SHP77 treated with DMSO at 0.1 percent for 48 hours (cell line): Measurements from ENCODE around the gene LRBA.

Experiments
- DNase-seq: peaks from one replicate; lab custom pipeline; 2025; lab: John Stamatoyannopoulos, UW

The LRBA gene

DNA sequence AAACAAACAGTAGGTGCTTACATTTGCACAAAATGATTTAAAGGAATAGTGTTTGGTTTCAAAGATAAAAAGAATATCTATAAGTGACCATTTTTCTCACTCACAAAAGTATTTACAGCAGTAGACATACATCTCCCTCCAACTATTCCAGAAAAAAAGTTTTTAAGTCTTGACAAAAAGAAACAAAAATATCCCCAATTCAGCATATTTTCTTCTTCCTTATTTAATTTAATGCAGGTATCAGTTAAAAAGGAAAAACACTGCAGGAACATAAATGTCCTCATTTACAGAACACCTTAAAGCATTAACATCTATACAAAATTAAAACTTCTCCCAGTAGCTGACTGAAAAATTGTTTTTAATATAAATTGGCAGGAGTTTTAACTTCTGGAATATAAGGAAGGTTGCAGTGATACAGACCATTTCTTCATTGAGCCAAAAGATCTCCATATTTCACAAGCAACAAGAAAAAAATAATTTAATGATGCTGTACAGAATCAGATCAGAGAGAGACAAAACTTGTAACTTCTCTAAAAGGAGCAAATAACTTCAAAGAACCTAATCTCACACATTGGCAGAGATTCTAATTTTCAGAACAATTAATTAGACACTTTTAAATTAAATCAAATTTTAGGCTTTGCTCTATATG, 428.8 kb downstream of the LRBA start:
- no peak for DNase-seq

DNA sequence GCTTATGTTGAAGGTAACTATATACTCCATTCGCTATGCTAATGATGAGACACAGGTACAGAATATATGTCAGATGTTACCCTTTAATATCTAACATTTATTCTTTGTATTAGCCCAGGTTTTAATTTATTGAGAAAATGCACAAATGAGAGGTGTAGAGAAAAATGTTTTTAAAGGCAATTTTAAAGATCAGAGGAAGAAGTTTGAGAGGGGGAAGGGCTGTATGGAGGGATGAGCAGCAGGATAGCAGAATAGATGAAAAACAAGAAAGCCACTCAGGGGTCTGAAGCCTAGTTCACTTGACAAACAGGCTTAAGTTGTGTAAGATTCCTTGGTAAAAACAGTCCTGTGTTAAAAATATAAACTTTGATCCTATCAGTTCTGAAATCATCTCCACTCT, 429.5 kb downstream of the LRBA start:
- DNase-seq = no peak

DNA sequence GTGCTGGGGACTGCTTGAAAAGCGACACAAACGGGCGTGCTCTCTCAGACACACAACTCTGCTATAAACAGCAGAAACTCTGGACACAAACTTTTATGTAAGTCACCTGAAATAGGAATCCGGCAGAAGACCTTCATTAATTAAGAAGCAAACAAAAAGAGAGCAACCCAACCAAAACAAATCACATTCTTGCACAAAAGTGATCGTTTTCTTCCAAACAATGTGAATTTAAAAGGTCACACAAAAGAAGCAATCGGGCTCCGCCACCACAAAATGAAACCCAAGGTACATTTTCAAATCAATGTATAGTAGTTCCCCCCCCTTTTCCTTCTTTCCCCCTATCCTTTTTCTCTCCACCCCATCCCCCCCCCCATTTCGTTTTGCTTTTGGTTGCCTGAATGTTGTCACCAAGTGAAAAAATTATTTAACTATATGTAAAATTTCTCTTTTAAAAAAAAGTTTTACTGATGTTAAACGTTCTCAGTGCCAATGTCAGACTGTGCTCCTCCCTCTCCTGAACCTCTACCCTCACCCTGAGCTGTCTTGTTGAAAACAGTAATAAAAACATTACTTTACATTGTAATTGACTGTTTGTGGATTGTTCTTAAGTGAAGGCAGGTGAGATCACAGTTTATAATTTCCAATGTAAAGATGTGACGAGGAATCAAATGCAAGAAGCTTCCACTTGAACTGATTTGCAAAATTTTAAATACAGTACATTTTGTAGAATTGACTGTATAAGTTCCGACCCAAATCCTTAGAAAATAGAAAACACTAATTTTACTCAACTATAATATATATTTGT, 430.8 kb downstream of the LRBA start:
- DNase-seq = no peak

DNA sequence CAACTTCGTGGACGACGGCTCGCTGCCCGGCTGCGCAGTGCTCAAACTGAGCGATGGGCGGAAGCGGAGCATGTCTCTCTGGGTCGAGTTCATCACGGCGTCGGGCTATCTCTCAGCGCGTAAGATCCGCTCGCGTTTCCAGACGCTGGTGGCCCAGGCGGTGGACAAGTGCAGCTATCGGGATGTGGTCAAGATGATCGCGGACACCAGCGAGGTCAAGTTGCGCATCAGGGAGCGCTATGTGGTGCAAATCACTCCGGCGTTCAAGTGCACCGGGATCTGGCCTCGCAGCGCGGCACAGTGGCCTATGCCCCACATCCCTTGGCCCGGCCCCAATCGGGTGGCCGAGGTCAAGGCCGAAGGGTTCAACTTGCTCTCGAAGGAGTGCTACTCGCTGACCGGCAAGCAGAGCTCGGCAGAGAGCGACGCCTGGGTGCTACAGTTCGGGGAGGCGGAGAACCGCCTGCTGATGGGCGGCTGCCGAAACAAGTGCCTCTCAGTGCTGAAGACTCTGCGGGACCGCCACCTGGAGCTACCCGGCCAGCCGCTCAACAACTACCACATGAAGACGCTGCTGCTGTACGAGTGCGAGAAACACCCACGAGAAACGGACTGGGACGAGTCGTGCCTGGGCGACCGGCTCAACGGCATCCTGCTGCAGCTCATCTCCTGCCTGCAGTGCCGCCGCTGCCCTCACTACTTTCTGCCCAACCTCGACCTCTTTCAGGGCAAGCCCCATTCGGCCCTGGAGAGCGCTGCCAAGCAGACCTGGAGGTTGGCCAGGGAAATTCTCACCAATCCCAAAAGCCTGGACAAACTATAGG, 431.6 kb downstream of the LRBA start:
- DNase-seq = no peak

DNA sequence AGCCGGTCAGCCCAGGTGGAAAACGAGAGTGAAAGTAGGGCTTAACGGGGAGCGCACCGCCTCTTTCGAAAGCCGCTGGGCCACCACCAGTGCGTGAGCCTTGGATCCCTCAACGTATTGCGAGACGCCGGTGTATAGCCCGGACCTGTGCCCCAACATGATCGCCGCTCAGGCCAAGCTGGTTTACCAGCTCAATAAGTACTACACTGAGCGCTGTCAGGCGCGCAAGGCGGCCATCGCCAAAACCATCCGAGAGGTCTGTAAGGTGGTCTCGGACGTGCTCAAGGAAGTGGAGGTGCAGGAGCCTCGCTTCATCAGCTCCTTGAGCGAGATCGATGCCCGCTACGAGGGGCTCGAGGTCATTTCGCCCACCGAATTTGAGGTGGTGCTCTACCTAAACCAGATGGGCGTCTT, 432.2 kb downstream of the LRBA start:
- no peak for DNase-seq

DNA sequence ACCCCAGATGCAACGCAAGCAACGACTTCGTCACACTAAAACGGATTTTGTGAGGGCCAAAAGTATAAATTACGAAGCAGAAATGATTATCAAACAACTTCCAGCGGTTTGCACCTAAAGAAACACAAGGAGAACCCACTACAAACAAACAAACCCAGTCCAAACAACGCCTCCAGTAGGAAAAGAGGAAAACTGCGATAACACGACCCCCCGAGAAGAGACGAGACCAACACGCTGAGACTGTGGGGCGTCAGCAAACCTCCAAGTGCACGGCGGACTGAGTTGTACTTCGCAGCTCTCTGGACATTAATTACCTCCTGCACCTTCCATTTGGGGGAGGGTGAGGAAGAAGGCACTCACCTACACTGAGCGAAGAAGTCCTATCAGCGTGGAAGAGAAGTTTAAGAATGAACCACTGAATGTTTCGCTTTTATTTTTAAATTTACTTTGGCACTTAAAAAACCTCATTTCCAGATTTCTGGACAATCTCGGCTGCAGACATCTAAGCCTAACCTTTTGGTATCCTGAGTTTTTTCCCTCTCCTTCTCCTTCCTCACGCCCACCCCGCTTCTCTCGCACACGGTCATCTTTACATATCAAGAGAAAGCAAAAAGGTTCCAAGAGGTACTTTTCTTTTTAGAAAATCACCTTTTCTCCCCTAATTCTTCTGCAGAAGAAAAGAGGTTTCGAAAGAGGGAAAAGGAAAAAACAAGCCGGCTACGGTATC, 432.8 kb downstream of the LRBA start, which contains the start of gene MAB21L2:
TSS of gene MAB21L2 (plus strand) at position 6 of the 727 bp plus-strand sequence. CDS start 879 bp downstream, outside the sequence.
- DNase-seq = no peak

DNA sequence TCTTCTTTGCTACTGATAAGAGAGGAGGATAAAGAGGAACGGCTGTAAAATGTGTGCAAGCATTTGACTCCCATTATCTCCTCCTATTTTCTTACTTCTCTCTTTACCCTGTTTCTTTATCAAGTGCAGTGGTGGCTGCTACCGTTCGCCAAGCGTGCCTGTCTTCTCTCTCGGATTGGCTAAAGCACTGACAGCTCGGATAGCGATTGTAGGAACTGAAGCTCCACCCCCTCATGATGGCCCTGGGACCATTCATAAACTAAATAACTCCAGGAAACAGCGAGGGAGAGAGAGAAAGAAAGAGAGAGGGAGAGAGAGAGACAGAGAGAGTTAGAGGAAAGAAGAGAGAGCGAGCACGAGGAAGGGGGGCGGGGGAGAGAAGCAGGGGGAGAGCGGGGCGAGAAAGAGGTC, 433.4 kb downstream of the LRBA start:
- DNase-seq = no peak

DNA sequence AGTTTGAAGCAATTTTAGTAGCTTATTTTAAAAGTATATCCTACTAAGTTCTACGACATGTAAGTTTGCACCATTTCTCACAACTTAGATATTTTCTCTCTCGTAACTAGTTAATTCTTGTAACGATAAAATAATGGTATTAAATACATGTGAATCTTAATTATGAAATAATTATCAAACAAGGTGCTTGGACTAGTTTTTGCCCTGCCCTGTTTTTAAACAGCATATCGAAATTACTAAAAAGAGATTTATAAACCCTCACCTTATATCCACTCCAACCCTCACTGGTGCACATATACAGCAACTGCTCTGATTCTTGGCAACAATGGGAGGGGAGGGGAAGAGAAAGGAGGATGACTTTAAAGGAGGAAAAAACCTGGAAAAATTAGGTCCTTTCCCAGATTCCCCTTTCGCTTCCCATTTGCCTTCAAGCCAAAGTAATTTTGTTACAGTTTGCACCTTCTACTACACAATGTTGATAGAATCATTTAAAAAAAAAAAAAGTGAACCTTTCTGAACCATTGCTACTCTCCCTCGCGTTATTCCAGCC, 434.0 kb downstream of the LRBA start:
- no peak for DNase-seq

DNA sequence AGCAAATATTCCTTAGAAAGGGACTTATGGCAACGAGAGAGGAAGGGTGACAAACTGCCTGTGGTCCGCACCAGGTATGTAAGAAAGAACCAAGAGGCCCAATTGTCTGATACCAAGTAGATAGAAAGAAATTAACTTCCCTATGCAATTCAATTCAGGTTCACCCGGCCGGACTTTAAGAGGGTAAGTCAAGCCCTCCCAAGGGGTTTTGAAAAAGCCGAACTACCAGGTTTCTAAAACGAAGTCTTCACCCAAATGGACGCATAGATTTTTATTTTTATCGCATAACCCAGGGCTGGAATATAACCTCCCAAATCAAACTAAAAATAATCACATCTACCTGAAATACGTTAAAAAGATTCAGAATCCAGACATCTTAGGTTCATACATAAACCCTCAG, 434.8 kb downstream of the LRBA start:
- DNase-seq = no peak

DNA sequence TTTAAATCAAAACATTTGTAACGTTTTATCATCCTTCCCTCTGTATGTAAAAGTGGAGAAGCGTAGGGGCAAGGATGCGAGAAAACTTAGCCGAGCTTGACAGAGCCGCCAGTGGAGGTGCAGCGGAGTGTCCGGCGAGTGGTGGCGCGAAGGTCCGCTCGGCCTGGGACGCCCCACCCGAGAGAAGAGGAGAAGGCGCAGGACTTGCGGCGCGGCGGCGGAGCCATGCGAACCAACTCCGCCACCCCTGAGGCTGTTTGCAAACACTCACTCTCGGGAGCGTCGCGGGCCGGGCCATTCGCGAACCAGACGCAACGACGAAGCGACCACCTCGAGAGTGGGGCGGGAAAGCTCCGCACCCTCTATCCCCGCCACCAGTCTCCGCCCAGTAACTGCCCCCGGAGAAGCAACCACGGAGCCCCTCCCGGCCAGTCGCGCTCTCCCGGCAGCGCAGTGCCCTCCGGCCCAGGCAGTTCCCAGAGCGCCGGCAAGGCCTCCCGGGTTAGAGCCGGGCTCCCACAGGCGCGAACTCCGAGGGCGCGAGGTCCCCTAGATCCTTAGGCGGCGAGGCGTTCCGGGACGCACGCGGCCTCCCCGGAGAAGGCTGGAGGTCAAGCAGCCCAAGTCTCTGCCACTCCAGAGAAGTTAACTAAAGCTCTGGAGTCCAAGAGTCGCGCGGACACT, 435.4 kb downstream of the LRBA start:
- DNase-seq = no peak

DNA sequence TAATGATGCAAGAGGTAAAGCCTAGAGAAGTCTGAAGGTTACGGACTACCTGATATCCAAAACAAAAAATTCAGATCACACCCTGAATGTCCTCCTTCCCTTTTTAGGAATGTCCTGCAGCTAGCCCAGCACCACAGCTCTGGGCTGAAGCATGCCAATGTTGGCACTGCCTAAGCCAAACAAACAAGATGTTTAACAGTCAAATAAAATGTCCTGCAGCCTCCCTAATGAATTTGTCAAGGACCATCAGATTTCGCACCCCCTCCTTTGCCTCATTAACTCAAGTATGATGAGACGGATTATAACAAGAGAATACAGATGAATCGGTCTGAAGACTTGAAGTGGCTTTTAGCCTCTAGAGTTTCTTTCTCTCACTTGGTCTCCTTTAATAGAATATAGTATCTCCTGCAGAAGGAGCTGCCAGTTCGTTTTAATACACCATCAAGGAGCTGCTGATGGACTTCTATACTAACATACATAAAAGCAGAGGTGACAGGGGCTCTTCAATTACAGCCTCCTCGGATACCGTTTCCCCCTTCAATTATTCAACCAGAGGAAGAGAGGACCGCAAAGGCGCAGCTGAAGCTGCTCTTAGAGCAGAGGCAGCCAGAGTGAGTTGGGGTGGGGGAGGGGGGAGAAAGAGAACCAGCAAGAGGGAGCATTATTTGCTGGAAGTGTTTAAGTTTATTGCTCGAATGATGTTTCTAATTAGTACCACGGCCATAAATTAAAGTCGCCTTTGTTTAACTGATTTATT, 436.2 kb downstream of the LRBA start:
- no peak for DNase-seq

DNA sequence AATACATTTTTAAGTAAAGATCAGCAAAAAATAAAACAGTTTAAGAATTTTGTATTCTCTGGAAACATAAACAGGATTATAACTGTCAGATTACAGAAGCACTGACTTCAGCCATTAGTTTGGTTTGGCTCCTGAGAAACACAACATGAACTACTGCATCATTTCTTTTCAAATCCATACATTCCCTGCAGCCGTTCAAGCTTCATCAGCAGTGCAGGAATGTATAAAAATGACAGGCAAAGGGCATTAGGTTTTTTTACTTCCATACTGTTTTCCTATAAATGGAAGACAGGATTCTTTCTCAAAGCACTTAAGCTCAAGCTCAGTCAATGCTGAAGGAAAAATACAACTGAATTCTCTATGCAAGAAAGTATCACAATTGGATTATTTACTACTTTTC, 437.3 kb downstream of the LRBA start:
- DNase-seq = no peak

DNA sequence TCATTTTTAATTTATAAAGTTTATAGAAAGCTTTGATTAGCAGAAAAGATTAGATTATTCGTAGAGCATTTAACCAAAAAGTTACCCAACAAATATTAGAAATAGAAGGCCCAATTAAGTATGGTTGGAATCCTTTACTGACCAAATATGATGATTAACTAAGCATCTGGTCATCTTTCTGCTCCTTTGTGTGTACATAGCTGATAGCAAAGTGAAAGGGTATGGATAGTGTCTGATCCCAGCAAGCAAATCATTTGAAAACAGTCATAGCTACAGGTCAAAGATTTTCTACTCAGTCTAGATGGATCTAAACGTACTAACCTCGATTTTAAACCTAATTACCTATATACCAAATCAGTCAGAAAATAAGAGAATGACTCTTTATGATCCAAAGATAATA, 440.4 kb downstream of the LRBA start:
- no peak for DNase-seq

DNA sequence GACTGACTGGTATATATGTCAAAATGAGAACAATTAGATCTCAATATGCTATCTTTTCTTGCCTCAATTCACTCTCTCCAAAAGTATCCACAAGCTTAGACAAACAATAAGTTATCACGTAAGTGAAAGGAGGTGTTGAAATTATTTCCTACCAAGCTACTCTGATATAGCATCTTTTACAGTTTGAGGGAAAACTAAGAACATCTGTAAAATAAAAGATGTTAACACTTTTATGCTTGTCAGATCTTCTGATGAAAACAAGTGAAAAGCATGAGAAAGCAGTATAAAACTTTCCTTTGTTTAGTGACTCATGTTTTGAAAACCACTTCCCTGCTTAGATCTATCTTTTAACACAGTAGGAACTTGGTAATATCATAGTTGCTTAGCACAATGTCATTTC, 441.6 kb downstream of the LRBA start:
- no peak for DNase-seq

DNA sequence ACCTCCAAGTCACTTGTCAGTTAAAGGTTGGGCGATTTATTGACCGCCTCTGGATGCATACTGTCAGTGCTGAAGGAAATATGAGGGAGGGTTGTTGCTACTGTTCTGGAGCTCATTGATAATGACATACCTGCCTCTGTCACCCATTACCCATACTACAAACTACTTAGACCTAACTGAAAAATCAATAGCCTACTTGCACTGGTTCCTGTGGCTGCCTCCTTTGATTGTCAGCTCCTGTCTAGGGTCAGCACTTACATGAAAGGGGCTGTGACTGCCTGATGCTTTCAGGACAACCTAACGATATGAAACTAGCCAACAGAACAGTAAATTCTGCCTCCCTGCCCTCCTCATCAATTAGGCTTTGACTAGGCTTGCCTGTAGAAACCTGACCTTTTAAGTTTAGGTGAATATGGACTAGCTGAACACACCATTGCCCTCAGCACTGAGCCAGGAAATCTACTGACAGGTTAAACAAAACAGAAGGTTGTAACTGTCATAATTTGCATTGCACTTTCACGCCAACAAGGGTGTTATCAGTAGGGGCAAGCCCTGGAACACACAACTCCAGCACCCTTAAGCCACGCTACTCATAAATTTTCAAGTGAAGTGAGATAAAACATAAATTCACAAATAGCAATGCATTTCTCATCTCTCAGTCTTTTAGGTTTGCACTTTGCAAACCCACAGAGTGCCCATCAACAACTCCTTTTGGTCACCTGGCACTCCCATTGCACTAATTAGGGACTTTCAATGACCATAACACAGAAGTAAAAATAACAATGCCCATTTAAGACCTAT, 442.2 kb downstream of the LRBA start:
- DNase-seq = no peak

DNA sequence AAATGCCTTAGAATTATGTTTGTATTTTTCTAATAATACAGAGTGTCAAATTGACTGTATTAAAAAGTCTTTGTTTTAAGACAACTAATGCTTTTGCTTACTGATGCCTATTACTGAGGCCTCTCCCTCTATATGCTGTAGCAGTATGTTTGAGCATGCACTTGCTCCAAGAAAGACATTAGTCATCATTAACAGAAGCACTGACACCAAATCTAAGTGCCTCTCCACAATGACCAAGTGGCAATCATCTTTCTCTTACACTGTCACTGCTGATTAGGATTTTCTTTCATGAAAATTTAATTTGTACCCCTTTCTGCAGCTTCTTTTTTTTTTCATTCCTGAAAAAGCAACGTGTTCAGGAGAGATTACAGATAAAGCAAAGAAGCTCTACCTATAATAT, 444.2 kb downstream of the LRBA start:
- DNase-seq = no peak

DNA sequence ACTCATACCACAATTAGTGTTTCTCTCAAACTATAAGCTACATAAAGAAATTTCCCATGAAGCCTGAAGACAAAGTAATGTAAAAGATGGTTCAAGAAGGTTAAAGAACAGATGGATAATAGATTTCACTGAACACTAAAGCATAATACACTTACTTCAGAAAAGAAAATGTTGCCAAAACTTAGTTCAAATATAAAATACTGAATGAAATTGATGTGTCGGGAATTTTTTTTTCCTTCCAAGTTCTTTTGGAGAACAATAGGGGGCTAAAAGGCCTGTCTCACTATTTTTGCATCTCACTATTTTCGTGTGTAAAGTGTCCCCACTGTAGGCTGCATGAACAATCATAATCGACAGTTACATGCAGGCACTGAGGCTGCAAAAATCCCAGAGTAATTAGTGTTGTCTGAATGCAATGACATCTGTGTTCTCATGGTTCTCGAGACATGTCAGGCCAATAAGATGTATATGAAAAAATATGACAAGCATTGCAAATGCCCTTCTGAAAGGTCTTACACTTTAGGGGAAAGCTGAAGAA, 445.0 kb downstream of the LRBA start:
- DNase-seq = no peak

DNA sequence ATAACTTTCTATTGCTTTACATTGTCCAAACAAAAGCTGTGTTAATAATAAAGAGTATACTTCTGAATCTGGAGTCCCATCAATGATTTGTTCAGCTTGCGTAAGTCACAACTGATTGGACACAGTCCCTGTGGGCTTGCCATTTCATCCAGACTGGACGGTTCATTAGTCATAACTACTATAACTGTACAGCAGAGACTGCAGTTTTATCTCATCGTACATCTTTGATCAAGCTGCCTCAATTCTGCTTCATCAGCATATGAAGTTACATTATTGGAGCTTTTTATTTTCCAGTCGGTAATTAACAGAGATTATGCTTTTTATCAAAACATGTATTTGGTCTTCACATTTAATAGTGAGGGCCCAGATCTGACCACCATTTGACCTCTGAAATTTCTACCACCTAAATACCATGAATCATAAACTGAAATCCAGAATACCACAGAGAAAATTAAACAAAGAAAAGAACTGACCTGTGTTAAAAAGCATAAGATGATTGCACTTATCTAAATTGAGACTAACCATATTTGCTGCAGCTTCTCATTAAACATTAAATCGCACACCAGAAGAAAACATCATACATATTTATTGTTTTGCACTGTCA, 445.6 kb downstream of the LRBA start:
- DNase-seq = no peak

DNA sequence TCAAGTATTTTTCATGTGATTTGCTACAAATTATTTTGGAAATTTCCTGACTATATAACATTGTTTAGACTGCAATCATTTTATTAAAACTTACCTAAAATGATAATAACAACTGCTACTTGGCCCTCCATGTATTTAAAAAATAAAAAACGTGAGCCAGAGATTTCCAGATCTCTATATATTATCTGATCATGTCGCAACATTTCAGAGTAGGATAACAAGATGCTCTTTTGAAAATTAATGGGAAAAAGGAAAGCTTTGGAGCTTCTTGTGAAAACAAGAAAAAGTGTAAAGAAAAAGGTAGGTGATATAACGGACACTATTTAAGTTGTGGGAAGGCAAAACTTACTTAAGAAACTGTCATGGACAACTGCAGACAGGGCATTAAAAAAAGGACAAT, 448.0 kb downstream of the LRBA start:
- DNase-seq = no peak
